Measurements from ENCODE around the gene NXN. TPM values are rescaled to one million over a fixed set of nuclear protein-coding genes. Genes with fewer than 3 reads are reported as not detected.
A peak's percentile ranks its signal among the peaks of the same experiment; 100 is the strongest.

The NXN gene
- polyA plus RNA-seq, 1 donor from 2014 or later, result 14.8 TPM

DNA sequence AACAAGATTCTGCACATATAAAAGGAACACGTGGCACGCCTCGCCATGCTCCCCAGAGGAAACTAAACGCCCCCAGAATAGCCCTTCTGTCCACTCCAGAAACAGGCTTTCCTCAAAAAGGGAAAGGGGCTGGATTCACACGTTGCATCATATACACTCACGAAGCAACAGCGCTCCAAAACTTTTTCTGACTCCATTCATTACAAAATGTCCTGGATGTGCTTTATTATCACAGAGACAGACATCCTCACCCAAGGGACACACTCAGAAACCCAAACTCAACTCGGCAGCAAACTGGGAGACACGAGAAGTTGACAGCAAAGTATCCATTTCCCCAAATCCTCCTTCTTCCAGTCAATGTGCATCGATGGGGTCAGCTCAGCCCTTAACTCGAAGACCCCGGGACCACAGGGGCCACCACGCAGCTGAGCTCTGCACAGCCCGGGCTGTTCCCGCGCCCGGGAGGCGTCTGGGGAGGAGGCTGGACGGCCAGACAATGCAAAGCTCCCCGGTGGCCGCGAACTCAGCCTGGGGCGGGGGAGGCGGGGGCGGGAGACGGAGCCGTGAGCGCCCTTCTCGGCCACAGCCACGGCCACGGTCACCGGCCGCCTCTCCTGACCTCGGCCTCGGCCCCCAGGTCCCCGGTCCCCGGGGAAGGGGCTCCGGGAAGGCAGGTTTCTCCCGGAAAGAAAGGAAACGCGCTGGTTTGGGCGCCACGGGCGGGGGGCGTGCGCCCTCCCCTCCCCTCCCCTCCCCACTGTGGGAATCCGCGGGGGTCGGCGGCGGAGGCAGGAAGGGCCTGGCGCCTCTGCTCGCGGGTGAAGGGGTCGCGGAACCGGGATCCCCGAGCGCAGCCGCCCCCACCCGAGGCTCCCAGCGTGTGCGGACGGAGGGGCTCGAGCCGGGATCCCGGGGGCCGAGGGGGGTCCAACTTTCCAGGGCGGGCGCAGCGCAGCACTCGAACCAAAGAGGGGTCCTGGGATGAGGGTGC is 1.2 kb downstream of the NXN start:
- Histone ChIP-seq H3K4me2 (ENCODE audit: low read length) (peak overlapping the region; percentile 96), H3K36me3 (ENCODE audit: insufficient read depth, low read length) (no peaks in the 10 kb centered on the region), H3K9me3 (ENCODE audit: low read length) (no peaks in the 10 kb centered on the region), H4K20me1 (ENCODE audit: insufficient read depth) (no peaks in the 10 kb centered on the region), H3K4me3 (ENCODE audit: low read length) (peak overlapping the region; percentile 95), H3K79me2 (replicated peaks; ENCODE audit: insufficient read depth, low read length) (peaks cover 48% of the 10 kb centered on the region), H3F3A (ENCODE audit: insufficient read depth, low read length, poor library complexity, severe bottlenecking) (peaks cover 8% of the 10 kb centered on the region), H3K27me3 (ENCODE audit: insufficient read depth, low read depth, low read length) (no peaks in the 10 kb centered on the region), H3K27ac (ENCODE audit: low read length) (peak overlapping the region; percentile 35), H2AFZ (ENCODE audit: low read depth, low read length) (peak overlapping the region; percentile 2), H3K9ac (ENCODE audit: low read length) (peak overlapping the region; percentile 77), H3K9me2 (ENCODE audit: insufficient read depth, low read length) (no peaks in the 10 kb centered on the region)
- TF ChIP-seq, protein P1, sequence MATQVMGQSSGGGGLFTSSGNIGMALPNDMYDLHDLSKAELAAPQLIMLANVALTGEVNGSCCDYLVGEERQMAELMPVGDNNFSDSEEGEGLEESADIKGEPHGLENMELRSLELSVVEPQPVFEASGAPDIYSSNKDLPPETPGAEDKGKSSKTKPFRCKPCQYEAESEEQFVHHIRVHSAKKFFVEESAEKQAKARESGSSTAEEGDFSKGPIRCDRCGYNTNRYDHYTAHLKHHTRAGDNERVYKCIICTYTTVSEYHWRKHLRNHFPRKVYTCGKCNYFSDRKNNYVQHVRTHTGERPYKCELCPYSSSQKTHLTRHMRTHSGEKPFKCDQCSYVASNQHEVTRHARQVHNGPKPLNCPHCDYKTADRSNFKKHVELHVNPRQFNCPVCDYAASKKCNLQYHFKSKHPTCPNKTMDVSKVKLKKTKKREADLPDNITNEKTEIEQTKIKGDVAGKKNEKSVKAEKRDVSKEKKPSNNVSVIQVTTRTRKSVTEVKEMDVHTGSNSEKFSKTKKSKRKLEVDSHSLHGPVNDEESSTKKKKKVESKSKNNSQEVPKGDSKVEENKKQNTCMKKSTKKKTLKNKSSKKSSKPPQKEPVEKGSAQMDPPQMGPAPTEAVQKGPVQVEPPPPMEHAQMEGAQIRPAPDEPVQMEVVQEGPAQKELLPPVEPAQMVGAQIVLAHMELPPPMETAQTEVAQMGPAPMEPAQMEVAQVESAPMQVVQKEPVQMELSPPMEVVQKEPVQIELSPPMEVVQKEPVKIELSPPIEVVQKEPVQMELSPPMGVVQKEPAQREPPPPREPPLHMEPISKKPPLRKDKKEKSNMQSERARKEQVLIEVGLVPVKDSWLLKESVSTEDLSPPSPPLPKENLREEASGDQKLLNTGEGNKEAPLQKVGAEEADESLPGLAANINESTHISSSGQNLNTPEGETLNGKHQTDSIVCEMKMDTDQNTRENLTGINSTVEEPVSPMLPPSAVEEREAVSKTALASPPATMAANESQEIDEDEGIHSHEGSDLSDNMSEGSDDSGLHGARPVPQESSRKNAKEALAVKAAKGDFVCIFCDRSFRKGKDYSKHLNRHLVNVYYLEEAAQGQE (IDR thresholded peaks at IDR 0.05; ENCODE audit: borderline replicate concordance), result no peak
- TF ChIP-seq POLR2AphosphoS5 (IDR thresholded peaks at IDR 0.05), result no peak
- TF ChIP-seq MXI1 (conservative IDR thresholded peaks at IDR 0.05; ENCODE audit: poor library complexity, severe bottlenecking), result peak; percentile 77
- TF ChIP-seq EP300 (conservative IDR thresholded peaks at IDR 0.05; ENCODE audit: poor library complexity, severe bottlenecking), result no peak

DNA sequence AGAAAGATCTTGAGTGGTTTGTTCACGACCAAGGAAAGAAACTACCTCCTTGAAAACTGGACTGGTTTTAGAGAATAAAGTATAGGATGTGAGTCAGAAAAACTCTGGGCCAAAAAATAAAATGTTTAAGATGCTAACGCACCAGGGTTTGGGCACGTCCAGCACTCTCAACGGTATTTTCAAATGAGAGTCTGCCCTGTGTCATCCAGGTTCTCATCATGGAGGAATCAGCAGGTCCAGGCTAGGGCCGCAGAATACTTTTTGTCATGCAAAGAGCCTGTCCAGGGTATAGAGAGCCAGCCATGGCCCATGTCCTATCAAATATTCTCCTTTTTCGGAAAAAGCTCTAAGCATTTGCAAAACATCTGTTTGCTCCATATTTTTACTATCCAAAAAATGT is 2.4 kb downstream of the NXN start:
- no peaks in the 10 kb centered on the region for H3K9me3 ChIP-seq (ENCODE audit: low read length)
- no peak overlapping the region for H3K27ac ChIP-seq (ENCODE audit: low read length)
- TF ChIP-seq, protein P2, sequence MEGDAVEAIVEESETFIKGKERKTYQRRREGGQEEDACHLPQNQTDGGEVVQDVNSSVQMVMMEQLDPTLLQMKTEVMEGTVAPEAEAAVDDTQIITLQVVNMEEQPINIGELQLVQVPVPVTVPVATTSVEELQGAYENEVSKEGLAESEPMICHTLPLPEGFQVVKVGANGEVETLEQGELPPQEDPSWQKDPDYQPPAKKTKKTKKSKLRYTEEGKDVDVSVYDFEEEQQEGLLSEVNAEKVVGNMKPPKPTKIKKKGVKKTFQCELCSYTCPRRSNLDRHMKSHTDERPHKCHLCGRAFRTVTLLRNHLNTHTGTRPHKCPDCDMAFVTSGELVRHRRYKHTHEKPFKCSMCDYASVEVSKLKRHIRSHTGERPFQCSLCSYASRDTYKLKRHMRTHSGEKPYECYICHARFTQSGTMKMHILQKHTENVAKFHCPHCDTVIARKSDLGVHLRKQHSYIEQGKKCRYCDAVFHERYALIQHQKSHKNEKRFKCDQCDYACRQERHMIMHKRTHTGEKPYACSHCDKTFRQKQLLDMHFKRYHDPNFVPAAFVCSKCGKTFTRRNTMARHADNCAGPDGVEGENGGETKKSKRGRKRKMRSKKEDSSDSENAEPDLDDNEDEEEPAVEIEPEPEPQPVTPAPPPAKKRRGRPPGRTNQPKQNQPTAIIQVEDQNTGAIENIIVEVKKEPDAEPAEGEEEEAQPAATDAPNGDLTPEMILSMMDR (IDR thresholded peaks at IDR 0.05; ENCODE audit: poor library complexity, severe bottlenecking), result no peak
- TF ChIP-seq POLR2AphosphoS5 (IDR thresholded peaks at IDR 0.05), result no peak
- TF ChIP-seq SMC3 (conservative IDR thresholded peaks at IDR 0.05; ENCODE audit: poor library complexity), result no peak
- no peak for TF ChIP-seq MXI1 (conservative IDR thresholded peaks at IDR 0.05; ENCODE audit: poor library complexity, severe bottlenecking)
- TF ChIP-seq TAF1 (IDR thresholded peaks at IDR 0.05; ENCODE audit: low read depth), result no peak
- TF ChIP-seq EP300 (conservative IDR thresholded peaks at IDR 0.05; ENCODE audit: poor library complexity, severe bottlenecking), result no peak
- no peak for TF ChIP-seq RAD21 (conservative IDR thresholded peaks at IDR 0.05)
- TF ChIP-seq EZH2 (IDR thresholded peaks at IDR 0.05; ENCODE audit: borderline replicate concordance, insufficient read depth, low read length, poor library complexity, severe bottlenecking), result no peak
- TF ChIP-seq, protein P1 (IDR thresholded peaks at IDR 0.05; ENCODE audit: borderline replicate concordance), result no peak
- H3K4me3 ChIP-seq (ENCODE audit: low read length), result peak overlapping the region; percentile 95
- H3K27me3 ChIP-seq (ENCODE audit: insufficient read depth, low read depth, low read length), result no peaks in the 10 kb centered on the region
- peaks cover 60% of the 10 kb centered on the region for H3K79me2 ChIP-seq (replicated peaks; ENCODE audit: insufficient read depth, low read length)
- H3K9me2 ChIP-seq (ENCODE audit: insufficient read depth, low read length), result no peaks in the 10 kb centered on the region
- H3F3A ChIP-seq (ENCODE audit: insufficient read depth, low read length, poor library complexity, severe bottlenecking), result peaks cover 8% of the 10 kb centered on the region
- H3K36me3 ChIP-seq (ENCODE audit: insufficient read depth, low read length), result no peaks in the 10 kb centered on the region
- H4K20me1 ChIP-seq (ENCODE audit: insufficient read depth), result no peaks in the 10 kb centered on the region
- H2AFZ ChIP-seq (ENCODE audit: low read depth, low read length), result no peak overlapping the region
- peak overlapping the region; percentile 96 for H3K4me2 ChIP-seq (ENCODE audit: low read length)
- H3K9ac ChIP-seq (ENCODE audit: low read length), result no peak overlapping the region
